ENCODE results near the gene TTC7B.

Gene TTC7B

GRCh38 chr14:90496379-90496778 lies 319.9 kb downstream of the TTC7B start:
- no peaks in the 10 kb centered on the region for H3K27me3 ChIP-seq (ENCODE audit: low read length)
- H3K27ac ChIP-seq (ENCODE audit: low read depth, low read length) = no peak overlapping the region
- no peak overlapping the region for H2AFZ ChIP-seq (ENCODE audit: low read depth, low read length, severe bottlenecking)
- H3K9me2 ChIP-seq (replicated peaks; ENCODE audit: insufficient read depth, low read length) = no peaks in the 10 kb centered on the region
- no peak overlapping the region for H3K4me2 ChIP-seq (ENCODE audit: low read depth, low read length, poor library complexity, severe bottlenecking)
- H4K20me1 ChIP-seq (ENCODE audit: low read depth, low read length) = no peaks in the 10 kb centered on the region
- H3K9me3 ChIP-seq (ENCODE audit: insufficient read depth, low read length) = no peaks in the 10 kb centered on the region
- no peaks in the 10 kb centered on the region for H3K79me2 ChIP-seq (ENCODE audit: insufficient read depth, low read length)
- no peak overlapping the region for H3K9ac ChIP-seq (ENCODE audit: low read length)
- no peaks in the 10 kb centered on the region for H3K36me3 ChIP-seq (ENCODE audit: low read length)
- H3F3A ChIP-seq (ENCODE audit: insufficient read depth) = no peaks in the 10 kb centered on the region
- no peak overlapping the region for H3K4me3 ChIP-seq (ENCODE audit: insufficient read depth, low read length, poor library complexity, severe bottlenecking)
- TF ChIP-seq CTCF (IDR thresholded peaks at IDR 0.05; ENCODE audit: insufficient read depth, low read length, poor library complexity, severe bottlenecking) (no peak), EZH2phosphoT487 (conservative IDR thresholded peaks at IDR 0.05; ENCODE audit: low read length) (no peak)

GRCh38 chr14:90495357-90496276 lies 320.6 kb downstream of the TTC7B start:
- Histone ChIP-seq H2AFZ (ENCODE audit: low read depth, low read length, severe bottlenecking) (no peak overlapping the region), H3F3A (ENCODE audit: insufficient read depth) (no peaks in the 10 kb centered on the region), H3K27me3 (ENCODE audit: low read length) (no peaks in the 10 kb centered on the region), H3K9me2 (replicated peaks; ENCODE audit: insufficient read depth, low read length) (no peaks in the 10 kb centered on the region), H3K27ac (ENCODE audit: low read depth, low read length) (no peak overlapping the region), H3K79me2 (ENCODE audit: insufficient read depth, low read length) (no peaks in the 10 kb centered on the region), H3K9me3 (ENCODE audit: insufficient read depth, low read length) (no peaks in the 10 kb centered on the region), H3K4me2 (ENCODE audit: low read depth, low read length, poor library complexity, severe bottlenecking) (no peak overlapping the region), H3K4me3 (ENCODE audit: insufficient read depth, low read length, poor library complexity, severe bottlenecking) (no peak overlapping the region), H3K36me3 (ENCODE audit: low read length) (no peaks in the 10 kb centered on the region), H3K9ac (ENCODE audit: low read length) (no peak overlapping the region), H4K20me1 (ENCODE audit: low read depth, low read length) (no peaks in the 10 kb centered on the region)
- no peak for TF ChIP-seq EZH2phosphoT487 (conservative IDR thresholded peaks at IDR 0.05; ENCODE audit: low read length)

GRCh38 chr14:90491911-90492531 lies 324.2 kb downstream of the TTC7B start:
- TF ChIP-seq EZH2phosphoT487 (conservative IDR thresholded peaks at IDR 0.05; ENCODE audit: low read length) (no peak), CTCF (IDR thresholded peaks at IDR 0.05; ENCODE audit: insufficient read depth, low read length, poor library complexity, severe bottlenecking) (no peak)
- Histone ChIP-seq H3K27me3 (ENCODE audit: low read length) (no peaks in the 10 kb centered on the region), H3F3A (ENCODE audit: insufficient read depth) (no peaks in the 10 kb centered on the region), H3K79me2 (ENCODE audit: insufficient read depth, low read length) (no peaks in the 10 kb centered on the region), H3K4me3 (ENCODE audit: insufficient read depth, low read length, poor library complexity, severe bottlenecking) (no peak overlapping the region), H2AFZ (ENCODE audit: low read depth, low read length, severe bottlenecking) (no peak overlapping the region), H4K20me1 (ENCODE audit: low read depth, low read length) (no peaks in the 10 kb centered on the region), H3K27ac (ENCODE audit: low read depth, low read length) (no peak overlapping the region), H3K9ac (ENCODE audit: low read length) (no peak overlapping the region), H3K4me2 (ENCODE audit: low read depth, low read length, poor library complexity, severe bottlenecking) (no peak overlapping the region), H3K9me2 (replicated peaks; ENCODE audit: insufficient read depth, low read length) (no peaks in the 10 kb centered on the region), H3K36me3 (ENCODE audit: low read length) (no peaks in the 10 kb centered on the region), H3K9me3 (ENCODE audit: insufficient read depth, low read length) (no peaks in the 10 kb centered on the region)

Measured in SU-DHL-6 (cell line).